ENCODE data around the gene FOXL3. TPM values are rescaled to one million over a fixed set of nuclear protein-coding genes. Genes with fewer than 3 reads are reported as not detected.
"Not testable (repeated sequence)": the region's sequence is repeated elsewhere in the genome, so short reads cannot be mapped to it uniquely, and the experiment has no call there.

FOXL3 gene
- total RNA-seq, 1 donor from 2014 or later, result not detected

DNA sequence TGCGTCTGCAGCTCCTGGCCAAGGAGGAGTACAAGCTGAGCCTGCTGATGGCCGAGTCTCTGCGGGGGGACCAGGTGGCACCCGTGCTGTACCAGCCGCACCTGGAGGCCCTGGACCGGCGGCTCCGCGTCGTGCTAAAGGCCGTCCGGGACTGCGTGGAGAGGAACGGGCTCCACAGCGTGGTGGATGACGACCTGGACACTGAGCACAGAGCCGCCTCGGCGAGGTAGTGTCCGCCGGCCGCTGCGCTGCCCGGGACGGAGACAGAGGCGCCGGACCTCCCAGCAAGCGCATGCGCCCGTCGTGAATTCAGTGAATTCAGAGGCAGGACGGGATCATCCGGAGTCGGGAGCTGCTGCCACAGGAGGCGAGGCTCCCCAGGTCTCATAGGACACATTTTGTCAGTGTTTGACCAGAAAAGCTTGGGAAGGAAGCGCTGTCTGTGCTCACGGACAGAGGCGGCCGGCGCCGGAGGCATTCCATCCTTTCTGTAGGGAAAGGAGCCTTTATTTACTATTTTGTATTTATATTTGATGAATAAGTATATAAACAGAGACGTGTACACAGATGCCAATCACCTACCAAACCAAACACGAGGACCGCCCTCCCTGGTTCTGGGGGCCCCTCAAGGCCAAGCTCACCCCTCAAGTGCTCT is 30.1 kb upstream of the FOXL3 start:
- no peak for DNase-seq

GRCh38 chr7:260441-261281 is 29.3 kb upstream of the FOXL3 start:
- peaks cover 1% of the 10 kb centered on the region for H3K36me3 Mint-ChIP-seq (ENCODE audit: low read depth)
- ATAC-seq (ENCODE audit: low read depth) (no peak), DNase-seq (no peak)
- no peak overlapping the region for H3K4me3 Mint-ChIP-seq
- H3K27me3 Mint-ChIP-seq, result no peaks in the 10 kb centered on the region
- H3K9me3 Mint-ChIP-seq, result peaks cover 3% of the 10 kb centered on the region
- CTCF ChIA-PET, result no interaction called here
- POLR2A ChIA-PET, result no interaction called here
- H3K27ac Mint-ChIP-seq, result no peak overlapping the region
- intact Hi-C loops (cut with micrococcal nuclease), result no loop called here
- peaks cover 4% of the 10 kb centered on the region for H3K4me1 Mint-ChIP-seq
- TF ChIP-seq, protein P1, sequence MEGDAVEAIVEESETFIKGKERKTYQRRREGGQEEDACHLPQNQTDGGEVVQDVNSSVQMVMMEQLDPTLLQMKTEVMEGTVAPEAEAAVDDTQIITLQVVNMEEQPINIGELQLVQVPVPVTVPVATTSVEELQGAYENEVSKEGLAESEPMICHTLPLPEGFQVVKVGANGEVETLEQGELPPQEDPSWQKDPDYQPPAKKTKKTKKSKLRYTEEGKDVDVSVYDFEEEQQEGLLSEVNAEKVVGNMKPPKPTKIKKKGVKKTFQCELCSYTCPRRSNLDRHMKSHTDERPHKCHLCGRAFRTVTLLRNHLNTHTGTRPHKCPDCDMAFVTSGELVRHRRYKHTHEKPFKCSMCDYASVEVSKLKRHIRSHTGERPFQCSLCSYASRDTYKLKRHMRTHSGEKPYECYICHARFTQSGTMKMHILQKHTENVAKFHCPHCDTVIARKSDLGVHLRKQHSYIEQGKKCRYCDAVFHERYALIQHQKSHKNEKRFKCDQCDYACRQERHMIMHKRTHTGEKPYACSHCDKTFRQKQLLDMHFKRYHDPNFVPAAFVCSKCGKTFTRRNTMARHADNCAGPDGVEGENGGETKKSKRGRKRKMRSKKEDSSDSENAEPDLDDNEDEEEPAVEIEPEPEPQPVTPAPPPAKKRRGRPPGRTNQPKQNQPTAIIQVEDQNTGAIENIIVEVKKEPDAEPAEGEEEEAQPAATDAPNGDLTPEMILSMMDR (IDR thresholded peaks at IDR 0.05), result no peak

More for the DNA sequence above, 30.1 kb upstream of the FOXL3 start:
- no peaks in the 10 kb centered on the region for H3K27me3 Mint-ChIP-seq
- TF ChIP-seq, protein P1 (IDR thresholded peaks at IDR 0.05), result no peak
- ATAC-seq (ENCODE audit: low read depth), result no peak
- H3K4me1 Mint-ChIP-seq, result peaks cover 4% of the 10 kb centered on the region
- POLR2A ChIA-PET, result no interaction called here
- peaks cover 3% of the 10 kb centered on the region for H3K9me3 Mint-ChIP-seq
- CTCF ChIA-PET, result no interaction called here
- intact Hi-C loops (cut with micrococcal nuclease), result no loop called here
- H3K27ac Mint-ChIP-seq, result no peak overlapping the region
- no peak overlapping the region for H3K4me3 Mint-ChIP-seq
- H3K36me3 Mint-ChIP-seq (ENCODE audit: low read depth), result peaks cover 1% of the 10 kb centered on the region

- no peak overlapping the region for H3K4me3 Mint-ChIP-seq
- H3K9me3 Mint-ChIP-seq, result peaks cover 3% of the 10 kb centered on the region
- ChIA-PET CTCF (no interaction called here), POLR2A (no interaction called here)
- DNase-seq, result no peak
- intact Hi-C loops (cut with micrococcal nuclease), result no loop called here
- TF ChIP-seq, protein P1 (IDR thresholded peaks at IDR 0.05), result no peak
- peaks cover 4% of the 10 kb centered on the region for H3K4me1 Mint-ChIP-seq
- H3K27ac Mint-ChIP-seq, result no peak overlapping the region
- peaks cover 1% of the 10 kb centered on the region for H3K36me3 Mint-ChIP-seq (ENCODE audit: low read depth)
- H3K27me3 Mint-ChIP-seq, result no peaks in the 10 kb centered on the region
- ATAC-seq (ENCODE audit: low read depth), result no peak
Measured at GRCh38 chr7:261341-262250, 28.4 kb upstream of the FOXL3 start.

DNA sequence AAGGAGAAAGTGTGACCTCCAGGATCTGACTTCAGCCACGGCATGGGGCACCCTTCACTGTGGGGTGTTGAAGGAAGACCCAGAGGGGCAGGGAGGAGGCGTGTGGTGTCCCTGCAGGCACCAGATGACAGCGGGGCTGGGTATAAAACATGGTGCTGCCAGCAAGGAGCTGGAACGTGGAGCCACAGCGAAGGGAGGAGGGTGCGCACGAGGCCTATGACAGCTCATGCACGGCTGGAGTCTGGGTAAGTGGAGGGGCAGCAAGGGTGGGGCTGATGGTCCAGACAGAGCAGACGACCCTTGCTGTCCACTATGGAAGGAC is 27.8 kb upstream of the FOXL3 start:
- Mint-ChIP-seq H3K27me3 (no peaks in the 10 kb centered on the region), H3K27ac (no peak overlapping the region), H3K9me3 (peaks cover 3% of the 10 kb centered on the region), H3K4me1 (peaks cover 4% of the 10 kb centered on the region), H3K4me3 (no peak overlapping the region), H3K36me3 (ENCODE audit: low read depth) (peaks cover 1% of the 10 kb centered on the region)
- ATAC-seq (ENCODE audit: low read depth) (no peak), DNase-seq (no peak)
- POLR2A ChIA-PET, result no interaction called here
- intact Hi-C loops (cut with micrococcal nuclease), result no loop called here
- TF ChIP-seq, protein P1 (IDR thresholded peaks at IDR 0.05), result no peak
- CTCF ChIA-PET, result no interaction called here

DNA sequence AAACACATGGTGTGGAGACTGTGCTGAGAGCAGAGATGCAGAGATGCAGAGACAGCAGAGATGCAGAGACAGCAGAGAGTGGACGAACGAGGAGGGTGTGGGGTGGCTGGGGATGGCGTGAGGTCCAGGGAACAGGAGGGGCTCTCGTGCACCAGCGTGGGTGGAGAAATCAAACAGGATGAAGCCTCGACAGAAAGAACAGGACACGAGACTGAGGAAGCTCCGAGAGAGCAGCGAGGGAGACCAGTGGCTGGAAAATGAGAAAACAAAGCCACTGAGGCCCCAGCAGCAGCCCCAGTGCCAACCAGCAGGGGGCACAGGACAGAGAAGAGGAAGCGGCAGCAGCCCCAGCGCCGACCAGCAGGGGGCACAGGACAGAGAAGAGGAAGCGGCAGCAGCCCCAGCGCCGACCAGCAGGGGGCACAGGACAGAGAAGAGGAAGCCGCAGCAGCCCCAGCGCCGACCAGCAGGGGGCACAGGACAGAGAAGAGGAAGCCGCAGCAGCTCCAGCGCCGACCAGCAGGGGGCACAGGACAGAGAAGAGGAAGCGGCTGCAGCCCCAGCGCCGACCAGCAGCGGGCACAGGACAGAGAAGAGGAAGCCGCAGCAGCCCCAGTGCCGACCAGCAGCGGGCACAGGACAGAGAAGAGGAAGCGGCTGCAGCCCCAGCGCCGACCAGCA is 27.2 kb upstream of the FOXL3 start:
- POLR2A ChIA-PET; H3K36me3 Mint-ChIP-seq (ENCODE audit: low read depth); H3K27me3 Mint-ChIP-seq; H3K27ac Mint-ChIP-seq; H3K9me3 Mint-ChIP-seq; intact Hi-C loops (cut with micrococcal nuclease); H3K4me1 Mint-ChIP-seq; ATAC-seq (ENCODE audit: low read depth); DNase-seq; CTCF ChIA-PET; H3K4me3 Mint-ChIP-seq: not testable (repeated sequence)

DNA sequence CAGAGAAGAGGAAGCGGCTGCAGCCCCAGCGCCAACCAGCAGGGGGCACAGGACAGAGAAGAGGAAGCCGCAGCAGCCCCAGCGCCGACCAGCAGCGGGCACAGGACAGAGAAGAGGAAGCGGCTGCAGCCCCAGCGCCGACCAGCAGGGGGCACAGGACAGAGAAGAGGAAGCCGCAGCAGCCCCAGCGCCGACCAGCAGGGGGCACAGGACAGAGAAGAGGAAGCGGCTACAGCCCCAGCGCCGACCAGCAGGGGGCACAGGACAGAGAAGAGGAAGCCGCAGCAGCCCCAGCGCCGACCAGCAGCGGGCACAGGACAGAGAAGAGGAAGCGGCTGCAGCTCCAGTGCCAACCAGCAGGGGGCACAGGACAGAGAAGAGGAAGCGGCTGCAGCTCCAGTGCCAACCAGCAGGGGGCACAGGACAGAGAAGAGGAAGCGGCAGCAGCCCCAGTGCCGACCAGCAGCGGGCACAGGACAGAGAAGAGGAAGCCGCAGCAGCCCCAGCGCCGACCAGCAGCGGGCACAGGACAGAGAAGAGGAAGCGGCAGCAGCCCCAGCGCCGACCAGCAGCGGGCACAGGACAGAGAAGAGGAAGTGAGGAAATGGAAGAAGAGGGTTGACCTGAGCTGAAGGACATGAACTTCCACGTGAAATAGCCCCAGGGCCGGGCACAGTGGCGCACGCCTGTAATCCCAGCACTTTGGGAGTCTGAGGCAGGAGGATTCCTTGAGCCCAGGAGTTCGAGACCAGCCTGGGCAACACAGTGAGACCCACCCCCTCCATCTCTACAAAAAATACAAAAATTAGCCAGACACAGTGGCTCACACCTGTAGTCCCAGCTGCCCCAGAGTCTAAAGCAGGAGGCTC is 26.3 kb upstream of the FOXL3 start:
- DNase-seq; H3K36me3 Mint-ChIP-seq (ENCODE audit: low read depth); H3K27me3 Mint-ChIP-seq; intact Hi-C loops (cut with micrococcal nuclease); CTCF ChIA-PET; POLR2A ChIA-PET; H3K4me1 Mint-ChIP-seq; H3K27ac Mint-ChIP-seq; H3K9me3 Mint-ChIP-seq; H3K4me3 Mint-ChIP-seq: not testable (repeated sequence)
- ATAC-seq (ENCODE audit: low read depth), result peak; percentile 31
